NCI-H2171 treated with DMSO at 0.1 percent for 48 hours (cell line): Measurements from ENCODE around the gene SMDT1.
"Not testable (repeated sequence)": the region's sequence is repeated elsewhere in the genome, so short reads cannot be mapped to it uniquely, and the experiment has no call there.

Source experiments
- DNase-seq: peaks from one replicate; lab custom pipeline; 2025; lab: John Stamatoyannopoulos, UW

SMDT1 gene

GRCh38 chr22:42070517-42071422 is 8.7 kb upstream of the SMDT1 start, which contains the start of gene NAGA:
NAGA (minus strand) TSS chr22:42070812; CDS start chr22:42070297, 515 bp downstream.
- peak; percentile 98 for DNase-seq

- DNase-seq, result not testable (repeated sequence)
Measured at GRCh38 chr22:42071508-42071907, 8.0 kb upstream of the SMDT1 start.

- no peak for DNase-seq
Measured at GRCh38 chr22:42072606-42073330, 6.7 kb upstream of the SMDT1 start.

- no peak for DNase-seq
Measured at GRCh38 chr22:42073621-42074041, 5.9 kb upstream of the SMDT1 start.

GRCh38 chr22:42074132-42074811 is 5.2 kb upstream of the SMDT1 start, which contains the start of gene PHETA2:
PHETA2 (plus strand) TSS chr22:42074248; CDS start chr22:42077294, 3,046 bp downstream.
- no peak for DNase-seq

GRCh38 chr22:42074846-42075676 is 4.4 kb upstream of the SMDT1 start:
- DNase-seq, result no peak

GRCh38 chr22:42076764-42077485 is 2.6 kb upstream of the SMDT1 start:
- no peak for DNase-seq

- DNase-seq, result no peak
Measured at GRCh38 chr22:42077486-42078125, 1.9 kb upstream of the SMDT1 start.

GRCh38 chr22:42078469-42079318 is 806 bp upstream of the SMDT1 start:
- DNase-seq, result no peak

- DNase-seq, result peak; percentile 63
Measured at GRCh38 chr22:42080287-42080686, 787 bp downstream of the SMDT1 start.

GRCh38 chr22:42083119-42083518 is 3.6 kb downstream of the SMDT1 start:
- DNase-seq, result no peak

- DNase-seq, result no peak
Measured at GRCh38 chr22:42084874-42085273, 5.4 kb downstream of the SMDT1 start.

GRCh38 chr22:42086051-42086450 is 6.6 kb downstream of the SMDT1 start:
- DNase-seq, result no peak

GRCh38 chr22:42090596-42091454 is 11.3 kb downstream of the SMDT1 start, which contains the start of gene NDUFA6:
NDUFA6 (minus strand) TSS chr22:42090772; CDS start chr22:42090744, 28 bp downstream.
- peak; percentile 100 for DNase-seq

- no peak for DNase-seq
Measured at GRCh38 chr22:42091455-42091782, 11.9 kb downstream of the SMDT1 start.

- no peak for DNase-seq
Measured at GRCh38 chr22:42101199-42101598, 21.7 kb downstream of the SMDT1 start.

GRCh38 chr22:42104332-42104860 is 24.9 kb downstream of the SMDT1 start:
- DNase-seq, result not testable (repeated sequence)

GRCh38 chr22:42108848-42109247 is 29.3 kb downstream of the SMDT1 start:
- no peak for DNase-seq
